WERI-Rb-1 (cell line): ENCODE results near the gene DLAT.

Source experiments
- DNase-seq: peaks from one replicate; pipeline ENCODE4 v3.0.0-alpha.2; 2020
- H3K27ac ChIP-seq: fragments of 250-450 bp; sonication (Bioruptor Pico); 2 replicates; pipeline ENCODE4 v1.5.1; 2020; ENCODE audit warnings: mild to moderate bottlenecking, moderate library complexity
- H3K27me3 ChIP-seq: fragments of 250-450 bp; sonication (Bioruptor Pico); 2 replicates; pipeline ENCODE4 v1.5.1; 2021; ENCODE audit warnings: mild to moderate bottlenecking, low read depth, moderate library complexity; ENCODE audit not compliant: insufficient read depth, severe bottlenecking
- H3K36me3 ChIP-seq: fragments of 250-450 bp; sonication (Bioruptor Pico); 2 replicates; pipeline ENCODE4 v1.5.1; 2020; ENCODE audit warnings: mild to moderate bottlenecking, moderate library complexity
- H3K4me3 ChIP-seq: 2 replicates; pipeline ENCODE4 v1.5.1; 2011; ENCODE audit warnings: low read depth, mild to moderate bottlenecking, control low read depth, low read length
- H3K9me3 ChIP-seq: fragments of 250-450 bp; sonication (Bioruptor Pico); 2 replicates; pipeline ENCODE4 v1.5.1; 2021; ENCODE audit warnings: mild to moderate bottlenecking, moderate library complexity; ENCODE audit not compliant: severe bottlenecking
- CTCF ChIP-seq: IDR thresholded peaks from 2 replicates; pipeline ENCODE4 v1.5.1; 2011; ENCODE audit warnings: low read depth, mild to moderate bottlenecking, control low read depth, inconsistent platforms, low read length

The DLAT gene

GRCh38 chr11:111980062-111980461, 45.1 kb upstream of the DLAT start:
- Histone ChIP-seq H3K27ac (no peak overlapping the region), H3K4me3 (no peak overlapping the region), H3K9me3 (no peaks in the 10 kb centered on the region), H3K27me3 (no peaks in the 10 kb centered on the region), H3K36me3 (peaks cover 26% of the 10 kb centered on the region)
- no peak for TF ChIP-seq CTCF
- no peak for DNase-seq

GRCh38 chr11:111981270-111981669, 43.9 kb upstream of the DLAT start:
- TF ChIP-seq CTCF = no peak
- H3K4me3 ChIP-seq = no peak overlapping the region
- no peak for DNase-seq

GRCh38 chr11:111982019-111982464, 43.2 kb upstream of the DLAT start:
- TF ChIP-seq CTCF = peak; percentile 84
- H3K4me3 ChIP-seq = no peak overlapping the region
- H3K27ac ChIP-seq = peak overlapping the region; percentile 17; the same call in 1 of the 2 replicates
- peak; percentile 80 for DNase-seq
- peaks cover 34% of the 10 kb centered on the region for H3K36me3 ChIP-seq
- no peaks in the 10 kb centered on the region for H3K9me3 ChIP-seq
- no peaks in the 10 kb centered on the region for H3K27me3 ChIP-seq

More at GRCh38 chr11:111981270-111981669, 43.9 kb upstream of the DLAT start:
- Histone ChIP-seq H3K36me3 (peaks cover 29% of the 10 kb centered on the region), H3K9me3 (no peaks in the 10 kb centered on the region), H3K27ac (no peak overlapping the region), H3K27me3 (no peaks in the 10 kb centered on the region)

- no peak overlapping the region for H3K27ac ChIP-seq
- no peak overlapping the region for H3K4me3 ChIP-seq
- H3K27me3 ChIP-seq = no peaks in the 10 kb centered on the region
- peaks cover 36% of the 10 kb centered on the region for H3K36me3 ChIP-seq
- no peak for TF ChIP-seq CTCF
- DNase-seq = no peak
- no peaks in the 10 kb centered on the region for H3K9me3 ChIP-seq
Measured at GRCh38 chr11:111982541-111983186, 42.5 kb upstream of the DLAT start.

GRCh38 chr11:111983187-111983986, 41.8 kb upstream of the DLAT start:
- no peak for DNase-seq
- no peak overlapping the region for H3K27ac ChIP-seq
- H3K9me3 ChIP-seq = no peaks in the 10 kb centered on the region
- H3K27me3 ChIP-seq = no peaks in the 10 kb centered on the region
- H3K4me3 ChIP-seq = no peak overlapping the region
- no peak for TF ChIP-seq CTCF
- H3K36me3 ChIP-seq = peaks cover 43% of the 10 kb centered on the region
